Cardiac fibroblast (primary cell): ENCODE data around the gene LBHD2.

Experiments used
- DNase-seq, 2 donors: peaks; one replicate each; pipeline versions ENCODE4 v3.0.0 to v3.0.0-alpha.2; 2010; ENCODE audit warnings: low read depth in 2 of 2
- H3K4me3 ChIP-seq, 2 donors: replicated peaks in 1 of 2; 1 replicate in 1 of 2; 2 replicates in 1 of 2; pipeline ENCODE4 v1.5.1; 2011; ENCODE audit warnings: low read depth in 2 of 2, low read length in 2 of 2, mild to moderate bottlenecking in 2 of 2, moderate library complexity in 1 of 2
- TF ChIP-seq, protein P1 (sequence below): IDR thresholded peaks from one replicate; pipeline ENCODE4 v1.5.1; 2011; ENCODE audit warnings: low read depth, mild to moderate bottlenecking, low read length, inconsistent platforms

Gene LBHD2

GRCh38 chr14:103091883-103092222 is 7.8 kb downstream of the LBHD2 start:
- TF ChIP-seq, protein P1, sequence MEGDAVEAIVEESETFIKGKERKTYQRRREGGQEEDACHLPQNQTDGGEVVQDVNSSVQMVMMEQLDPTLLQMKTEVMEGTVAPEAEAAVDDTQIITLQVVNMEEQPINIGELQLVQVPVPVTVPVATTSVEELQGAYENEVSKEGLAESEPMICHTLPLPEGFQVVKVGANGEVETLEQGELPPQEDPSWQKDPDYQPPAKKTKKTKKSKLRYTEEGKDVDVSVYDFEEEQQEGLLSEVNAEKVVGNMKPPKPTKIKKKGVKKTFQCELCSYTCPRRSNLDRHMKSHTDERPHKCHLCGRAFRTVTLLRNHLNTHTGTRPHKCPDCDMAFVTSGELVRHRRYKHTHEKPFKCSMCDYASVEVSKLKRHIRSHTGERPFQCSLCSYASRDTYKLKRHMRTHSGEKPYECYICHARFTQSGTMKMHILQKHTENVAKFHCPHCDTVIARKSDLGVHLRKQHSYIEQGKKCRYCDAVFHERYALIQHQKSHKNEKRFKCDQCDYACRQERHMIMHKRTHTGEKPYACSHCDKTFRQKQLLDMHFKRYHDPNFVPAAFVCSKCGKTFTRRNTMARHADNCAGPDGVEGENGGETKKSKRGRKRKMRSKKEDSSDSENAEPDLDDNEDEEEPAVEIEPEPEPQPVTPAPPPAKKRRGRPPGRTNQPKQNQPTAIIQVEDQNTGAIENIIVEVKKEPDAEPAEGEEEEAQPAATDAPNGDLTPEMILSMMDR = no peak
- no peak for DNase-seq
- H3K4me3 ChIP-seq = peak overlapping the region; percentile 25 to 40

GRCh38 chr14:103093856-103094405 is 9.9 kb downstream of the LBHD2 start:
- H3K4me3 ChIP-seq = no peak overlapping the region
- no peak for DNase-seq
- TF ChIP-seq, protein P1 = no peak

- TF ChIP-seq, protein P1 = no peak
- no peak within 1 kb of the TSS for H3K4me3 ChIP-seq
- no peak for DNase-seq
These were observed 10.6 kb downstream of the LBHD2 start, which contains the start of gene EXOC3L4 for GRCh38 chr14:103094406-103095209. EXOC3L4 (plus strand) TSS chr14:103094725; CDS start chr14:103100220, 5,495 bp downstream.

GRCh38 chr14:103095210-103095778 is 11.3 kb downstream of the LBHD2 start:
- DNase-seq = no peak
- TF ChIP-seq, protein P1 = no peak
- H3K4me3 ChIP-seq = no peak overlapping the region

- H3K4me3 ChIP-seq = no peak overlapping the region
- TF ChIP-seq, protein P1 = no peak
- DNase-seq = no peak
These were observed 12.4 kb downstream of the LBHD2 start for GRCh38 chr14:103096387-103096786.

- TF ChIP-seq, protein P1 = no peak
These were observed 13.4 kb downstream of the LBHD2 start for GRCh38 chr14:103097244-103097993.

More at GRCh38 chr14:103097244-103097993, 13.4 kb downstream of the LBHD2 start:
- DNase-seq = no peak
- no peak overlapping the region for H3K4me3 ChIP-seq
